GM18520 (cell line): ENCODE measurements around the gene HEMGN.
A peak's percentile ranks its signal among the peaks of the same experiment; 100 is the strongest.
"Not testable (repeated sequence)": the region's sequence is repeated elsewhere in the genome, so short reads cannot be mapped to it uniquely, and the experiment has no call there.

Experiments
- ATAC-seq: cut with Tn5 transposase; IDR thresholded peaks from one replicate; pipeline ENCODE4 v1.9.1; 2021; ENCODE audit not compliant: unreplicated experiment

The HEMGN gene

DNA sequence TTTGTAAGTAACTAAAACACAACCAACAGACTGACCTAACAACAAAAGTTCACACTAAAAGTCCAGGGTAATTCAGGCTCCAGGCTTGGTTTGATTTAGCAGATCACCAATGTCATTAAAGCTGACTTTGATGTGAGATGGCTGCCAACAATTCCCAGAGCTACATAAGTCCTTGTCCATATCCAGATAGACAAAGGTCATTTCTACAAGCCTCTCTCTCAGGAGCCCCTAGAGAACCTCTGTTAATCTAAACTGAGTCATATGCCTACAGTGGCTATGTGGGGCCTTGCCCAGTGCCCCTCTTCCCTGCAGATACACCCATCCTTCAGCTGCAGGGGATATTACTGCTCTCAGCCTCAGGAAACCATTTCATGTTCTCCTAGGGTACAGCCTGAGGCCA is 26.9 kb upstream of the HEMGN start:
- no peak for ATAC-seq

DNA sequence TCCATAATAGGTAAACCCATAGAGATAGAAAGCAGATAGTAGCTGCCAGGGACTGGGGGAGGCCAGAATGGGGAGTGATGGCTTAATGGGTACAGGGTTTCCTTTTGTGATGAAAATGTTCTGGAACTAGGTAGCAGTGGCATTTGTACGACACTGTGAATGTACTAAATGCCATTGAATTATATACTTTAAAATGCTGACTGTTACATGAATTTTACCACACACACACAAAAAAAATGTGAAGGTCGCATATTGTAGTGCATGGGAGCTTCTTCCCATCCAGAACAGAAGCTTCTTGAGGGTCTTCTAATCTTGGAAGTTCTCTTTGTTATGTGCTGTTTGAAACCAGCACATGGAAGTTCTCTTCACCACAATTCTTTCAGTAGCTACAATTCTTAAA is 25.3 kb upstream of the HEMGN start:
- ATAC-seq: no peak

DNA sequence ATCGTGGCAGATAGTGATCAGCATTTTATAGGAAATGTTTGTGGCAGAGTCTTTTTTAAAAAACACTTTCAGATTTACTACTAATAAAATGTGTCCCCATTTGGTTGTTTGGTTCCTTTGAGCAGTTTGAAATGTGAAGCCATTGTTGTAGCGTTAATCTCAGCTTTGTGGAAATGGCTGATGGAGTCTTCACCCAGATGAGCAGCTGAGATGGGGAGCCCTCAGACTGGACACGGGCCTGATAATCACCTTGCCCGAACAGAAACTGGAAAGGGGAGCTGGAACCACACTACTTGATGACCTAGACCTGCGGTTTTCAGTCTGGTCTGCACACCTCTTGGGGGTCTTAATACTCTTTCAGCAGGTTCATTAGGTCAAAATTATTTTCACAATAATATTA is 24.6 kb upstream of the HEMGN start:
- ATAC-seq: no peak

DNA sequence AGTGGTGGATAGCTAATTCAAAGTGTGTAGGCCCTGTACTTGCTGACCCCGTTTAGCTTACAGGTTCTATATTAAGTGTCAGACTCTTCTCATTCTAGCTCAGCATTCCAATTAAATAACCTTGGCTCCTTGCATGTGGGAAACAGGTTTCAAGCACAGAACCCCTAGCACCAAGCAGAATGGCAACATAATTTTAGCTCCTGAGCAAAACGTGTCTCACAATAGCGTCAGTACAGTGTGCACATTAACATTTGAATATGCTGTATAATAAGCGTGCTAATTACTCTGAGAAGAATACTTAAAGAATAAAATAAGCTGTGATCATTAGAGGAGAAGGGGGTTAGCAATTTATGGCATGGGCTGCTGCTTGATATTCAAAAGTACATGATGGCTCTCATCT is 24.2 kb upstream of the HEMGN start:
- no peak for ATAC-seq

DNA sequence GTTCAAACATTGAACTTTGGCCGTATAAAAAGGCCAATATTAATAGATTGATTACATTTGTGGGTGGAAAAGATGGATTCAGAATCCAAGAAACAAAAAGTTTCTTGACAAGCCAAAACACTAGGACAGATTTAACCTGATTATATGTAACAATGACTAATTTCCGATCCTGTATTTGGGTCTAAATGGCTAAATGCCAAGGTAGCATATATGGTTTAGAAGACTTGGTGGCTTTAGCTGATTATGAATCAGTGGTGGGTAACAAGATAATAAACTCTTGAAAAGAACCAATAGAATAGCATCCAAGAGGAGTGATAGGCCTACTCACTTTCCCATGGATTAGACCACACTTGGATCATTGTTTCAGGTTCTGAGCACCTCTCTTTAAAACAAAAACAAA is 23.4 kb upstream of the HEMGN start:
- ATAC-seq: no peak

DNA sequence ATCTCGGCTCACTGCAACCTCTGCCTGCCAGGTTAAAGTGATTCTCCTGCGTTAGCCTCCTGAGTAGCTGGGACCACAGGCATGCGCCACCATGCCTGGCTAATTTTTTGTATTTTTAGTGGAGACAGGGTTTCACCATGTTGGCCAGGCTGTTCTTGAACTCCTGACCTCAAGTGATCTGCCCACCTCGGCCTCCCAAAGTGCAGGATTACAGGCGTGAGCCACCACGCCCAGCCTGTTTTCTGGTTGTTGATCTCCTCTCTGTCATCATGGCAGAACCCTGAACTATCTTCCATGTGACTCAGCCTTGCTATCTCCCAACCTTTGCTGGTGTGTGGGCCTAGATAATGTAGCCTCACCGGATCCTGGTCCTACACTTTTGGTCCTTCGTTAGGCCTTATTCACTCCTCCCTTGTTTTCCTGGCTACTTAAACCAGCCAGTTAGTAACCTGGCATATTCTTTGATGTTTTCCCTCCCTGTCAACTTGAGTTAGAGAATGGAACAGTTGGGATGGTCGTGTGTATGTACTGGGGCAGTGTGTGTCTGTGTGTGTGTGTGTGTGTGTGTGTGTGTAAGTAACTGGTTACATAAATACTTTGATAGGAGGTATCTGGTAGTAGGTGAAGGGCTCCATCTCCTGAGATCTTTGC is 22.8 kb upstream of the HEMGN start:
- ATAC-seq: not testable (repeated sequence)

DNA sequence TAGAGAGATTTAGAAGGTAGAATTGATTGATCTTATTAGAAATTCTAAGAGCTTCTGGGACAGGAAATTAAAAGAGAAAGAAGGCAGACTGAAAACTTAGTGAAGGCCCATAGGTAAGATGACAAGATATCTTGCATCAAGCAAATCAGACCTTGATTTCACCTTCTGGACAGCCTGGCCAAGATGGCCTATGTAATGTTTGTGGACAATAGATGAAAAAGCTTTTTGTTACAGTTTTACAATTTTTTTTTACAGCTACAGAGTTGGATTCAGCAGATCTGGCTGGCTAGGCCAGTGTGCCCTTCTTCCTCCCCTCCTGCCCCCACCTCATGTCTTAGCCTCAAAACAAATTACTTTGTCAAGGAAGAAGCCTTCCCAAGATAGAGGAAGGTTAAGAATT is 21.6 kb upstream of the HEMGN start:
- no peak for ATAC-seq

DNA sequence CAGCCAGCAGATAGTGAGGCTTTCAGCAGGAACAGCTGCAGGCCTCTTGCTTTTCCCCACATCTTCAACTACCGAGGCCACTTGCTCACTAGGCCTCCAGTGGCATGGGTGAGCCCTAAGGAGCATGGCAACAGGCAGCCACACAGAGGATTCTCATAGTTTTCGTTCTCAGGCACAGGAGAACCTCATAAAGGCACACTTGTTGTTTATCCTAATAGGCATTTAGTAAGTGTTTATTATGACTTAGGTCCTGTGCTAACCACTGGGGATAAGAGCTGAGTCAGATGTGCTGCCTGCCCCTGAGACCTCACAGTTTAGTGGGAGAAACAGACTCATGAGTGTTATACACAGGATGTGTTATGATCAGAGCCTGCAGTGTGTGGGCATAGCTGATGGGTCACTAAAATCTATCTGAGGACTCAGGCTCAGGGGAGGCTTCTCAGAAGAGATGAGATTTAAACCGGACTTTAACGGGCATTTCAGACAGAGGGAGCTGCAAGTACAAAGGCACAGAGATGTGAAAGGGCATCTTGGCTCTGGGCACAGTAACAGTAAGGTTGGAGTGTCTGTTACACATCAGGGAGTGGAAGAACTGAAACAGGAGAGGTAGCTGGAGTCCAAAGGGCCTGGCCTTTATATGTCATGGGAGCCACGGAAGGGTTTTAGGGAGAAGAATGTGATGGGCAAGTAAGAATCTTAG is 21.0 kb upstream of the HEMGN start:
- ATAC-seq: no peak

DNA sequence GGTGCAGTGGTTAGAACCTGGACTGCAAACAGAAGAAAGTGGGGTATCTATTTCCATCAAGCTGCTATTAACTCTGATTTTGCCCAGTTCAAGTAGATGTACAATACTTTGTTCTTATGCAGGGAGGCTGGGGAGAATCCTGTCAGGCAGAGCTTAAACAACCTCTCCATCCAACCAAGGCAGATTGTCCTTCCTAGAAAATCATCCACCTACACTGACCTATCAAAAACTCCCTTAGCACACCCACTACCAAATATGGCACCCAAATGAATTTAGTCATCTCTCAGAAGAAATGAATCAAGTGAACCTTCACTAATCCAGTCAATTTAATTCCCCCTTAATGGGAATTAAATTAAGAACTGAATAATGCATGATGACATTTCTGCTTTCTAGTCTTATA is 18.4 kb upstream of the HEMGN start:
- ATAC-seq: no peak

DNA sequence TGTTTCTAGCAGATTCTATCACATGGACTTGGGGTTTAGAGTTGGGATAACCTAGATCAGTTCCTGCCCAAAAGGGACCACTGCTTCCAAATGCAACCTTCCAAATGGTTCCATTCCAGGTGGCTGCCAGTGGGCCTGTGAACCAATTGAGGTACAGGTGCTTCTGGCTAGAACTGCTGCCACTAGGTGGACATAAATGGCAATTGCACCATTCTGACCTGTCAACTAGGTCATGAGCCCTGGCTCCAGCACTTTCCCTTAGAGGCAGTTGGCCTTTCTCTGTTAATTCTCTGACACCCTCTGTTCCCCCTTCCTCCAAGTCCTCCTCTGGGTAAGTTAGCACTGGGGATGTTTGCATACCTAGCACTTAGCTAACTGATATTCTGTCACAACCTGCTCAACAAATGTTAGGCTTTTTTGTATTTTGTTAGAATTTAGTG is 16.6 kb upstream of the HEMGN start:
- ATAC-seq: peak; percentile 63

DNA sequence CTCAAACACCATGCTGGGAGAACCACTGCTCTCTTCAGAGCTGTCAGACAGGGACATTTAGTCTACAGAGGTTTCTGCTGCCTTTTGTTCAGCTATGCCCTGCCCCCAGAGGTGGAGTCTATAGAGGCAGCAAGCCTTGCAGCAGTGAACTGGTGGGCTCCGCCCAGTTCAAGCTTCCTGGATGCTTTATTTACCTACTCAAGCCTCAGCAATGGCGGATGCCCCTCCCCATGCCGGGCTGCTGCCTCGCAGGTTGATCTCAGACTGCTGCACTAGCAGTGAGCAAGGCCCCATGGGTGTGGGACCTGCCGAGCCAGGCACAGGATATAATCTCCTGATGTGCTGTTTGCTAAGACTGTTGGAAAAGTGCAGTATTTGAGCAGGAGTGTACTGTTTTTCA is 12.9 kb upstream of the HEMGN start:
- not testable (repeated sequence) for ATAC-seq

DNA sequence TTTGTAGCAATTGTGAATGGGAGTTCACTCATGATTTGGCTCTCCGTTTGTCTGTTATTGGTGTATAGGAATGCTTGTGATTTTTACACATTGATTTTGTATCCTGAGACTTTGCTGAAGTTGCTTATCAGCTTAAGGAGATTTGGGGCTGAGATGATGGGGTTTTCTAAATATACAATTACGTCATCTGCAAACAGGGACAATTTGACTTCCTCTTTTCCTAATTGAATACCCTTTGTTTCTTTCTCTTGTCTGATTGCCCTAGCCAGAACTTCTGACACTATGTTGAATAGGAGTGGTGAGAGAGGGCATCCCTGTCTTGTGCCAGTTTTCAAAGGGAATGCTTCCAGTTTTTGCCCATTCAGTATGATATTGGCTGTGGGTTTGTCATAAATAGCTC is 9.1 kb upstream of the HEMGN start:
- ATAC-seq: not testable (repeated sequence)

DNA sequence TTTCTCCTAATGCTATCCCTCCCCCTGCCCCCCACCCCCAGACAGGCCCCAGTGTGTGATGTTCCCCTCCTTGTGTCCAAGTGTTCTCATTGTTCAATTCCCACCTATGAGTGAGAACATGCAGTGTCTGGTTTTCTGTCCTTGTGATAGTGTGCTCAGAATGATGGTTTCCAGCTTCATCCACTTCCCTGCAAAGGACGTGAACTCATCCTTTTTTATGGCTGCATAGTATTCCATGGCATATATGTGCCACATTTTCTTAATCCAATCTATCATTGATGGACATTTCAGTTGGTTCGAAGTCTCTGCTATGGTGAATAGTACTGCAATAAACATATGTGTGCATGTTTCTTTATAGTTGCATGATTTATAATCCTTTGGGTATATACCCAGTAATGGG is 7.5 kb upstream of the HEMGN start:
- not testable (repeated sequence) for ATAC-seq

DNA sequence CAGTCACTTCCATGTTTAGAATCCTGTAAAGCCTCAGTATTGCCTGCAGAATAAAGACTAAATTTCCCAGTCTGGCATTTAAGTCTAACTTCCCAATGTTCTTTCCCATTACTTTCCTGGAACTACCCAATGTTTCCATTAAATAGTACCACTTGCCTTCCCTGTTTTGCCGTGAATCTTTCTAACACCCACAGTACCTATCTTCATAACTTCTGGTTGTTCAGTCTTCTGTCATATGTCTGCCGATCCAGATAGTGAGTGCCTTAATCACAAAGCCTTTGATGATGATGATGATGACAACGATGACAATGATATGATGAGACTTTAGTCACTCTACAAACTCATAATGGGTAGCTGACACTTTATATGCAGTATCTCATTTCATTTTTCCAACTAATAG is 6.6 kb upstream of the HEMGN start:
- ATAC-seq: no peak

DNA sequence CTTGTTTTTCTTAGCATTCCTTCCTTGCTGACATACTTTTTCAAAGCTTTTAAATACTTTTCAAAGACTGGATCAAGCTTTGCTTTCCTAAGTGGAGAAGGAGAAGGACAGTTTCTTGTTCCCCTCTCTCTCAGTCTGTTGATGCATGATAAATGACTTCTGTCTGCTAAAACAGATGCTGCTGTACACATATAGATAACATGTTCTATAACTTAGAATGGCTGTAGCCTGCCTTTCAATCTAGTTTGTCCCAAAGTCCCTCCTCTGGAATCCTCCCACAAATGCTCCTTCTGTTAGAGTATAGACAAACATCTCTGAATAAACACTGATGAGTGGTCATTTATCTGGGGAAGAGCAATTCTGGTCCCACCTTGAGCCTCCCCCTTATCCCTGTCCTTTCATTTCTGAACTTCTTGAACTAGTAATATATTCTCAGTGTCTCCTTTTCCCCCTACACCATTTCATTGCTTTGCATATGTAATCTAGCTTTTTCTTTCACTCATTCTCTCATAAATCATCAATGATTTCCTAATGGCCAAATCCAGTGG is 5.4 kb upstream of the HEMGN start:
- no peak for ATAC-seq

DNA sequence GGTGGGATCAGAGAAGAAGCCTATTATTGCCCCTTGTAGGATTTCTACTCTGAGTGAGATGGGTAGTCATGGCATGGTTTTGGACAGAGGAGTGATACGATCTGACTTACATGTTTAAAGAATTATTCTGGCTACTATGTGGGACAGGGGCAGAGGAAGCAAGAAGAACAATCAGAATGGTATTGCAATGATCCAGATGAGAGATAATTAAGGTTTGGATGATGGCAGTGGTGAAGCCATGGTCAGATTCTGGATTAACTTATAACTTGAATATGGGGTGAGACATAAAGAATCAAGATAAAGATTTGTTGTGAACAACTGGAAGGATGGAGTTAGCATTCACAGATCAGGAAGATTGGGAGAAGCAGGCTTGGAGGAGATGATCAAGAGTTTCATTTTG is 3.4 kb upstream of the HEMGN start:
- no peak for ATAC-seq

DNA sequence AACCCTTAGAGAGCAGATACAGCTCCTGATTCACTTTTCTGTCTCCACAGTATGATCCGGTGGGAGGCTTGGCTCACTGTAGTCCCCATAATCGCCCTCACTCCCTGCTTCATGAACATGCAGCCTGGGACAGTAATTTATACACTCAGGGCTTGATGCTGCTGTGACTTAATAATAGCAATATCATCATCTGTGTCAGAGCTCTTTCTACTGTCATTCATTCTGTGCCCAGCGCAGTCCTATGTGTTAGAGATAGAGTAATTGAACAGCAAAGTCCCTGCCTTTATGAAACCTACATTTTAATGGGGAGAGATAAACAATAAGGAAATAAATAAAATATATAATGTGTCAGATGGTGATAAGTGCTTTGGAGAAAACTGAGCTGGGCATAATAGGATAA is 2.8 kb upstream of the HEMGN start:
- no peak for ATAC-seq

DNA sequence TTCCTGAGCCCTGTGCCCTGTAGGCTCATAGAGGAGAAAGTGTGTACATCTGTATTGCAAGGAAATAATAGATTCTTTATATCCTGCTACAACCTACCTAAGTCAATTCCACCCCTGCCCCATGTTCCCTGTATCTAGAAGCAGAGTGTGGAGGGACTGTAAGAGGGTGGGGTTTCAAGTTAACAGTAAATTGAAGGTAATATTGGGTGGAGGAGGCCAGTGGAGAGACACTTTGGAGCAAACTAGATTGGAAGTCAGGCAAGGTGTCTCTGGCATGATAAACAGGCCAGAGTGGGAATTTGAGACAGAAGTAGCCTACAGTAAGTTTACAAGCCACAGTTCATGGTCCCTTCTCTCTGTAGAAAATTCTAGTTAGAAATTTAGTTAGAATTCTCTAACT is 2.3 kb upstream of the HEMGN start:
- no peak for ATAC-seq

DNA sequence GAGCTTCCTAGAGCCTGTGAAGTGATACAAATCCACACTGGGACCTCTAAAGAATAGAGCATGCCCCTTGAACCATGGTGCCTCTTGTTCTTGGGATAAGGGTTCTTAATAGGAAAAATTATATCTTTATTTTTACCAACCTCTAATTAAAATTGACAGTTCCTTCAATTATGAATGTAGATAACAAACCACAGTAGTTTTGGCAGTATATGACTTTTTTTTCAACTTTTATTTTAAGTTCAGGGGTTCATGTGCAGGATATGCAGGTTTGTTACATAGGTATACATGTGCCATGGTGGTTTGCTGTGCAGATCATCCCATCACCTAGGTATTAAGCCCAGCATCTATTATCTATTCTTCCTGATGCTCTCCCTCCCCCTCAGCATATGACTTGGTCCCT is 974 bp downstream of the HEMGN start:
- ATAC-seq: no peak

DNA sequence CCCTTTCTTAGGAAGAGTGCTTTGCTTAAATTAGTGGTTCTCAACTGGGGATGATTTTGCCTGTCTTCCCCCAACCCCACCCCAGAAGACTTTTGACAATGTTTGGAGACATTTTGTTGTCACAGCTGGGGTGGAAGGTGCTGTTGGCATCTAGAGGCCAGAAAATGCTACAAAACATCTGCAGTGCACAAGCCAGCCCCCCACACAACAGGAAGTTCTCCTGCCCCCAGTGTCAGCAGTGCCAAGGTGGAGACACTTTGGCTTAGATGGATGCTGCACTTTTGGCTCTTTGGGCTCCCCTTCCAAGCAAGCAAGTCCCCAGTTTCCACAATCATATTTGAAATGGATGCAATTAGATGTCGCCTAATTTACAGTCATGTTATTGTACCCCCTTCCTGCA is 2.7 kb downstream of the HEMGN start:
- no peak for ATAC-seq

DNA sequence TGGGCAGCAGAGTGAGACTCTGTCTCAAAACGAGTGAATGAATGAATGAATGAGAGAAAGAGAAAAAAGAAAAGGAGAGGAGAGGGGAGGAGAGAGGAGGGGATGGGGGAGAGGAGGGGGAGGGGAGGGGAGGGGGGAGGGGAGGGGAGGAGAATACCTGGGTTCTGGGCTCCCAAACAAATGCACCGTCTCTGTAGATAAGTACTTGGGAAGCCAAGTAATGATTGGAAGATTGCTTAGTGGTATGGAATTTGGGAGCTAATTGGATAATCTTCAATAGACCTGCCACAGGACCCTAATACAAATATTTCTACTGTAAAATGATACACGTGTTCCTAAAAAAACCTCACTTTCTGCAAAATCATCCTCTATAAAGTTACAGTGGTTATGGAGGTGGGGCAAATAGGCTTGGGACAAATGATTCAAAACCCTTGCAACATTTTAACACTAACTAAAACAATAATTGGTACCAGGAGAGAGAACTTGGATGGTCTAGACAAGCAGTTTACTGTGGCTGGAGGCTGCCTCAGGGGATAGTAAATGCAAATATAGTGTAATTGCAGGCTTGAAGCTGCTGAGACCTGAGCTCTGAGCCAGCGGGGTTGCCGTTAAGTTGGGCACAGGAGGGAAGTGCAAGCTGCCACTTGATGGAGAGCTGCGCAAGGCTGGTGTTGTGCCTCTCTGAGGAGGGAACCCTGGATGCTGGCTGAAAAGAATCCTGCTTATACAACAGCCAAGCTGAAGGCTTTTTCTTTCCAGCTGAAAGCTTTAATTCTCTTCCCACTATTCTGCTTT is 3.5 kb downstream of the HEMGN start:
- no peak for ATAC-seq
